HG03066 (cell line): ENCODE data around the gene HEXD.
"Not testable (repeated sequence)": the region's sequence is repeated elsewhere in the genome, so short reads cannot be mapped to it uniquely, and the experiment has no call there.

Experiments used
- ATAC-seq: cut with Tn5 transposase; IDR thresholded peaks from one replicate; pipeline ENCODE4 v1.9.1; 2021; ENCODE audit warnings: low read depth; ENCODE audit not compliant: unreplicated experiment

Gene HEXD

GRCh38 chr17:82418001-82418986 lies at the start of gene HEXD, which contains the start of gene OGFOD3:
Gene HEXD, plus strand, starts transcription at chr17:82418347. Its CDS starts 1,453 bp downstream, at chr17:82419800.
Gene OGFOD3, minus strand, starts transcription at chr17:82418586. Its CDS starts 101 bp downstream, at chr17:82418485.
- ATAC-seq = peak; percentile 66

DNA sequence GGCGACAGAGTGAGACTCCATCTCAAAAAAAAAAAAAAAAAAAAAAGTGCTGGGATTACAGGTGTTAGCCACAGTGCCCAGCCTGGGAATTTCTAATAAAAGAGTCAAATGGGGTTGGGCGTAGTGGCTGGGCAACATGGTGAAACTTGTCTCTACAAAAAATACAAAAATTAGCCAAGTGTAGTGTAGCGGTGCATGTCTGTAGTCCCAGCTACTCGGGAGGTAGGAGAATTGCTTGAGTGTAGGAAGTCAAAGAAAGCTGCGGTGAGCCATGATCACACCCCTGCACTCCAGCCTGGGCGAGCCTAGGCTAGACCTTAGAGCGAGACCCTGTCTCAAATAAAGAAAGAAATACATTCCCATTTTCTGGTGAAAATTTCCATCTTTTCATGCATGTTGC lies 48.9 kb upstream of the HEXD start:
- ATAC-seq = no peak

GRCh38 chr17:82370471-82371332 lies 47.4 kb upstream of the HEXD start:
- no peak for ATAC-seq

DNA sequence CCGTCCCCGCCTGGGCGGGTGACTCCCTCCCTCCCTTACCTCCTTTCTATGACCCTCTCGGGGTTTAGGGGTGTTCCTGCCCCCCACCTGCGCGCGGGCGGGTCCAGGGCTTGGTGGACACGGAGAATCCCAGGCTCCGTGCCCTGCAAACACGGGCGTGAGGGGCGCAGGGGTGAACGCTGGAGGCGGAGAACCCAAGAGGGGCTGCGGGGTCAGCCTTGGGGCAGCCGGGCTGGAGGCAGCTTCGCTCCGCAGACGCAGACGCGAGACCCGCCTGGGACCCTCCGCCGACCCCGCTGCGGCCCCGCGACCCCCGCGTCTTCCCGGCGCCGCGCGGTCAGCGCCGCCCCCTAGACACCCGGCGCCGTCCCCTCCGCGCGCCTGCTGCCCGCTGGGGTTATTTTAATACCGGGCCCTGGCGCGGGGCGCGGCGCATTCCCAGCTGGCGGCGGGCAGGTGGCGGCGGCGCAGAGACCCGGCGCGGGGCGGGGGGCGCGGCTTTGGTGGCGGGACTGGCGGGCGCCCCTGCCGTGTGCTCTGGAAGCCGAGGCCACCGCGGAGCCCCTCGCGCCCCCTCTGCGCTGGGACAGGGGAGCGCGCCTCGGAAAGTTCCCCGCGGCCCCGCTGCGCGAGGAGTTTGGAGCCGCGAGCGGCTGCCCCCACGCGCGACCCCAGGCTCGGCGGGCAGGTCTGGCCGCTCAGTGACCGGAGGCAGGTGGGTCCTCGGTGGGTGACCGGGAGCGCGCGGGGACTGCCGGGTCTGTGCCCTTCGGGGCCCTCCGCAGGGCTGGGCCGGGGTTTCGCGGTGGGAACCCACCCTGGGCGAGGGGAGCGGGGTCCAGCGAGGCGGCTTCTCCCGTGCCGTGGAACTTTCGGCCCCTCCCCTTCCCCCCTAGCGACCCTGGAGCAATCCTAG lies 46.6 kb upstream of the HEXD start, which contains the start of gene UTS2R:
Gene UTS2R (plus strand): TSS at position 433 of the 916 bp plus-strand sequence. CDS start 2,560 bp downstream, outside the sequence.
- ATAC-seq = no peak

GRCh38 chr17:82372249-82373071 lies 45.7 kb upstream of the HEXD start:
- ATAC-seq = no peak

DNA sequence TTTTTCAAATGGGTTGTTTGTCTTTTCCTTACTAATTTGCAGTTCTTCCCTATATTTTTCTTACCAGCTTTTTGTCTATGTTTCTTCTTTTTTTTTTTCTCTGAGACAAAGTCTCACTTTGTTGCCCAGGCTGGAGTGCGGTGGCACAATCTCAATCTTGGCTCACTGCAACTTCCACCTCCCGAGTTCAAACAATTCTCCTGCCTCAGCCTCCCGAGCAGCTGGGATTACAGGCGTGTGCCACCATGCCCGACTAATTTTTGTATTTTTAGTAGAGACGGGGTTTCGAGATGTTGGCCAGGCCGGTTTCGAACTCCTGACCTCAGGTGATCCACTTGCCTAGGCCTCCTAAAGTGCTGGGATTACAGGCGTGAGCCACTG lies 45.1 kb upstream of the HEXD start:
- ATAC-seq = not testable (repeated sequence)

DNA sequence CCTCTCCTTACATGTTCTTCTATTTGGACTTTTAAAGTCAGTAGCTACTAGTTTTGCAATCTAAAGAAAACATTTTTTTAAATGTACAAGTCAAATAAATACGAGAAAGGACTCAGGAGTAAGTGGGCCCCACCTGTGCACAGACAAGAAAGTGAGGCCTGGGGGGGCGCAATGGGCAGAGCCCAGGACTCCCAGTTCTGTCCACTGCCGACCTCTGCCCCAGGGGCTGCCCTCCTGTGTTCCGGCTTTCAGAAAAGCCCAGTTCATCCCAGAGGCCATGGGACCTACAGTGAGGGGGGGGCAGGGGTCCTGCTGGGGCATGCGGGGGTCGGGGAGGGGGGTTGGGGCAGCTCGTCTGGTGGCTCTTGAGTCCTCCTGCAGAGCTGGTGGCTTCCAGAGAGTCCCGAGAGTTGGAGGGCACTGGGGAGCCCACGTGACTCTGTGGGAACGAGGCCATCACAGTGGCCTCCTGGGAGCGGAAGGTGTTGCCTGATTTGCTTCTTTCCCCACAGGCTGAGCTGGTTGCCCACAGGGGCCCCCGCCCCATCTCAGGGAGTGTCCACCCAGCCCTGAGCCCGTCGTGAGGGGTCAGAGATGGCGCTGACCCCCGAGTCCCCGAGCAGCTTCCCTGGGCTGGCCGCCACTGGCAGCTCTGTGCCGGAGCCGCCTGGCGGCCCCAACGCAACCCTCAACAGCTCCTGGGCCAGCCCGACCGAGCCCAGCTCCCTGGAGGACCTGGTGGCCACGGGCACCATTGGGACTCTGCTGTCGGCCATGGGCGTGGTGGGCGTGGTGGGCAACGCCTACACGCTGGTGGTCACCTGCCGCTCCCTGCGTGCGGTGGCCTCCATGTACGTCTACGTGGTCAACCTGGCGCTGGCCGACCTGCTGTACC lies 44.2 kb upstream of the HEXD start:
- ATAC-seq = no peak

GRCh38 chr17:82374626-82375331 lies 43.4 kb upstream of the HEXD start:
- no peak for ATAC-seq

GRCh38 chr17:82375359-82376041 lies 42.6 kb upstream of the HEXD start:
- ATAC-seq = no peak

DNA sequence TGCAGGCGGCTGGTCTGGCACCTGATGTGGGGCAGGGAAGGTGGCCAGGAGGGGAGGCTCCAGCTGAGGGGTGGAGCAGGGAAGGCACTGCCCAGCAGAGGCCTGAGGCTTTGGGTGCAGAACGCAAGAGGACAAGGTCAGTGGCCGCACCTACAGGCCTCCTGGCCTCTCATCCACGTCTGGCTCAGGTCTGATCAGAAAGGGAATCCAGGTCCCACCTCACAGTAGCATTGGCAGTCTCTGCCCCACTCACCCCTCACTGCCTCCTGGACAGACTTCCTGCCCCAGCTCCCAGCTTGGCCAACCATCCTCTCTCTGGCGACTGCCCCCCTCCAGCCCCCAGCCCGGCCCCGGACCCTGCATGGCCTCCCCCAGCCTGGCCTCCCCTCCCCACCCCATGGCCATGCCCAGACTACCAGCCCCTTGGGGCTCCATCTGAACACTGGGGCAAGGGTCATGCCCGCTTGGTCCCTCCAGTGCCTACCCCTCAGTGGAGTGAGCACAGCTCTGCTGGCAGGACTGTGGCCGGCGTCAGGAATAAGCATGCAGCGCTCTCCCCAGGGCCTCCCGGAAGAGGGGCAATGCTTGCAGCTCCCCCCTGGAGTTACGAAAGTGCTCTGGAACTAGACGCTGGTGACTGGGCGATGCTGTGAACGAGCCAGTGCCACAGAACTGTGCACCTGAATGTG lies 42.0 kb upstream of the HEXD start:
- no peak for ATAC-seq

- ATAC-seq = not testable (repeated sequence)
These were observed 40.9 kb upstream of the HEXD start for GRCh38 chr17:82377294-82377693.

DNA sequence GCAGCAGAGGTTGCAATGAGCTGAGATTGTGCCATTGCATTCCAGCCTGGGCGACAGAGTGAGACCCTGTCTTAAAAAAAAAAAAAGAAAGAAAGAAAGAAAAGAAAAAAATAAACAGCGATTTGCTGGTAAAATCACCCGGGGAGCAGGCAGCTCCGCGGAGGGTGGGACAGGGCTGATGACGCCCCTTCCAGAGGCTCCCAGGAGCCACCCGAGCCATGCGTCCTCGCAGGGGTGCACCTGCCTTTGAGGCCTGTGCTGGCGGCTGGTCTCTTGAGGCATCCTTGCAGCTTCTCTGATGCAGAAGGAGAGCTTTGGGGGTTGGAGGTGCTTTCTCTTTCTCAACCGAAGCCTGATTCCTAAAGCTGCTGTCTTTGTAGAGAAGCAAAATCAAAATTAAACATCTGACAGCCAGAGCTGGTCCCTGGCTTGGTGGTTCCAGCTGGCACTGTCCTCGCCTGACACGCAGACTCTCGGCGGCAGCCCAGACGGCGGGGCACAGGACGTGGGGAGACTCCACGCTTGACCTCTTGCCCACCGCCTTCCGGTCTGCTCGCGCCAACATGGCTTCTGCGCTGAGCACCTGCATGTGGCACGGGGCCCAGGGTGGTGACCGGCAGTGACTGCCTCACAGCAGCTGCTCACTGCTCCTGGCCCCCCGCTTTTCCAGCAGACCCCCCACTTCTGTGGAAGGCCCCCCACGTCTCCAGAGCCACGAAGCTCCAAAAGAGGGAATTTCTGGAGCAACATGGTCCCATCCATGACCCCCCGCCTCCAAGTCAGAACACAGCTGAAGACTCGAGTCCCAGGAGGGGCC lies 40.0 kb upstream of the HEXD start:
- ATAC-seq = no peak

- ATAC-seq = no peak
These were observed 39.5 kb upstream of the HEXD start for GRCh38 chr17:82378741-82379021.

DNA sequence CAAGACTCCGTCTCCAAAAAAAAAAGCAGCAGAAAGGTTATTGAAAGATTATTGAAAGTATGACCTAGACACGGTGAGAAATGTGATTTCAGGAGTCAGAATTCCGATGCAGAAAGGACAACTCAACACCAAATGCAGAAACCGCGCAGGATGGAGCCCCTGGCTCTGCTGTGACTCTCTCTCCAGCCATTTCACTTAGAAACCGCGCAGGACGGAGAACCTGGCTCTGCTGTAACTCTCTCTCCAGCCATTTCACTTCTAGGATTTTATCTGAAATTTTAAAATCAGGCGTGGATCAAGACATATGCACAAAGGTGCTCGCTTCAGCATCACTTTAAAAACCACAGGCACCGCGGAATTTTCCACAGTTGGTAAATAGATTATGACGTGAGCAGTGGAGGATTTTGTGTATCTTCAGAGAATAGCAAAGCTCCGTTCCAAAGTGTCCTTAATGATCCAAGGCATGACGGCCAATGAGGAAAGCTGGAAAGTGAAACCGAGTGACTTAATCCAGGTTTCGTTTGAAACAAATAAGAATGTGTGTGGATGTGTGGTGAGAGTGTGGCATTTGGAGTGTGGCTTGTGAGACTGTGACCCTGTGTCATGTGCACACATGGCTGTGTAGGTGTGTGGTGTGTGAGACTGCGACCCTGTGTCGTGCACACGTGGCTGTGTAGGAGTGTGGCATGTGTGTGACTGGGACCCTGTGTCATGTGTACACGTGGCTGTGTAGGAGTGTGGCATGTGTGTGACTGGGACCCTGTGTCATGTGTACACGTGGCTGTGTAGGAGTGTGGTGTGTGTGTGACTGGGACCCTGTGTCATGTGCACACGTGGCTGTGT lies 37.1 kb upstream of the HEXD start:
- ATAC-seq = no peak

GRCh38 chr17:82381703-82382009 lies 36.5 kb upstream of the HEXD start:
- not testable (repeated sequence) for ATAC-seq
